Left ventricle myocardium inferior (tissue), 1 donor: ENCODE results near the gene SORCS2. TPM values are rescaled to one million over a fixed set of nuclear protein-coding genes. Genes with fewer than 3 reads are reported as not detected.

ENCODE experiments used
- DNase-seq: peaks from one replicate; pipeline ENCODE4 v3.0.0-alpha.2; 2020
- H3K27ac ChIP-seq: fragments of 200-600 bp; replicated peaks from 2 replicates; pipeline ENCODE4 v1.8.0; 2021
- H3K27me3 ChIP-seq: fragments of 200-600 bp; 2 replicates; pipeline ENCODE4 v1.8.0; 2021; ENCODE audit warnings: low read depth
- H3K36me3 ChIP-seq: fragments of 200-600 bp; 2 replicates; pipeline ENCODE4 v1.8.0; 2021
- H3K4me1 ChIP-seq: fragments of 200-600 bp; 2 replicates; pipeline ENCODE4 v1.8.0; 2021
- H3K4me3 ChIP-seq: fragments of 200-600 bp; 2 replicates; pipeline ENCODE4 v1.8.0; 2021; ENCODE audit warnings: mild to moderate bottlenecking, moderate library complexity
- H3K9me3 ChIP-seq: fragments of 200-600 bp; replicated peaks from 2 replicates; pipeline ENCODE4 v1.8.0; 2021
- intact Hi-C: fragments of 100-400 bp; cut with micrococcal nuclease; formaldehyde crosslinking; loops from one replicate; pipeline ENCODE4 v1.11.0; 2022
- total RNA-seq: library from RNA; stranded (reverse); fragmentation: NEBNext Ultra II Directional; extraction: Animal tissue kit (Norgen Biotek cat#: 25700); gene quantifications from one replicate; pipeline ENCODE4 v1.2.1, GENCODE V29; 2021
- TF ChIP-seq, protein P1 (sequence below): fragments of 200-600 bp; IDR thresholded peaks from 2 replicates; pipeline ENCODE4 v1.8.0; 2021; ENCODE audit warnings: antibody characterized with exemption, mild to moderate bottlenecking, borderline replicate concordance
- donor health status: DM: no; HTN: yes; CAD: no; lungs with severe emphysema.

The SORCS2 gene
- total RNA-seq, 1 donor from 2014 or later = 1.2 TPM

DNA sequence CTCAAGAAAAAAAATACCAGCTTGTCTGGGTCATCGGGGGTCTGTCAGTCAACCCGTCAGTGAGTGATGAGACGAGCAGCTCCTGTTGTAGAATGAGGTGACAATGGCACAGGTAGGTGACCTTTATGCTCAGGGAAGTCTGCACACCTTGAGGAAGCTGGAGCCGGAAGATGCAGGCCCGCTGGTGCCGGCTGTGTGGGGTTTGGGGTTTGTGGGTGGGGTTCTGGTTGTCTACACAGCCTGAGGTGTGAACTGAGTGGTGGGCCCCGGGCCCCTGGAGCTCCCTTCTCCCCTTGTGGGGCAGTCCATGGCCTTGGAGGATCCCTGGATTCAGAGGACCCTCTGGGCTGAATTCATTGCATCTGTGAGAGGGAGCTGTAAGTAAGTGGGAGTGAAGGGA lies 75.5 kb downstream of the SORCS2 start:
- no peaks in the 10 kb centered on the region for H3K9me3 ChIP-seq
- no peak for DNase-seq
- intact Hi-C loops = no loop called here
- no peak overlapping the region for H3K27ac ChIP-seq
- TF ChIP-seq, protein P1, sequence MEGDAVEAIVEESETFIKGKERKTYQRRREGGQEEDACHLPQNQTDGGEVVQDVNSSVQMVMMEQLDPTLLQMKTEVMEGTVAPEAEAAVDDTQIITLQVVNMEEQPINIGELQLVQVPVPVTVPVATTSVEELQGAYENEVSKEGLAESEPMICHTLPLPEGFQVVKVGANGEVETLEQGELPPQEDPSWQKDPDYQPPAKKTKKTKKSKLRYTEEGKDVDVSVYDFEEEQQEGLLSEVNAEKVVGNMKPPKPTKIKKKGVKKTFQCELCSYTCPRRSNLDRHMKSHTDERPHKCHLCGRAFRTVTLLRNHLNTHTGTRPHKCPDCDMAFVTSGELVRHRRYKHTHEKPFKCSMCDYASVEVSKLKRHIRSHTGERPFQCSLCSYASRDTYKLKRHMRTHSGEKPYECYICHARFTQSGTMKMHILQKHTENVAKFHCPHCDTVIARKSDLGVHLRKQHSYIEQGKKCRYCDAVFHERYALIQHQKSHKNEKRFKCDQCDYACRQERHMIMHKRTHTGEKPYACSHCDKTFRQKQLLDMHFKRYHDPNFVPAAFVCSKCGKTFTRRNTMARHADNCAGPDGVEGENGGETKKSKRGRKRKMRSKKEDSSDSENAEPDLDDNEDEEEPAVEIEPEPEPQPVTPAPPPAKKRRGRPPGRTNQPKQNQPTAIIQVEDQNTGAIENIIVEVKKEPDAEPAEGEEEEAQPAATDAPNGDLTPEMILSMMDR = no peak
- peaks cover 14% of the 10 kb centered on the region for H3K27me3 ChIP-seq
- no peak overlapping the region for H3K4me3 ChIP-seq
- no peaks in the 10 kb centered on the region for H3K4me1 ChIP-seq
- no peaks in the 10 kb centered on the region for H3K36me3 ChIP-seq

DNA sequence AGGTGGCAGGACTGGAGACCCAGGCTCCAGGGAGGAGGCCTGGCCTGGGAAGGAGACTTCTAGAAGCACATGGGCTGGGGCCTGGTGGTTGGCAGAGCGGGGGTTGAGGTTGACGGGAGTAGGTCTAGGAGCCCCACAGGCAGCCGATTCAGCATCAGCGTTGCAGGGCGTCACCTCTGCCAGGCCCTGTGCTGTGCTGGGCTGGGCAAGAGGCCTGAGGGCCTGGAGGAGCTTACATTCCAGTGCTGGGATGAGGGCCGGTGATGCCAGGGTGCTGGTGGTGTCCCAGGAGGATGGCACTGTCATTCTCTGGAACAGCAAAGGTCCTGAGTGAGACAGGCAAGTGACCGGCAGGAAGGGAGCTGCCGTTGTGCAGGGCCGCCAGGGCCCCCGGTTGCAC lies 76.6 kb downstream of the SORCS2 start:
- Histone ChIP-seq H3K4me1 (no peaks in the 10 kb centered on the region), H3K9me3 (no peaks in the 10 kb centered on the region), H3K36me3 (no peaks in the 10 kb centered on the region), H3K27me3 (peaks cover 14% of the 10 kb centered on the region), H3K4me3 (no peak overlapping the region), H3K27ac (no peak overlapping the region)
- no peak for DNase-seq
- intact Hi-C loops = no loop called here
- TF ChIP-seq, protein P1 = no peak

DNA sequence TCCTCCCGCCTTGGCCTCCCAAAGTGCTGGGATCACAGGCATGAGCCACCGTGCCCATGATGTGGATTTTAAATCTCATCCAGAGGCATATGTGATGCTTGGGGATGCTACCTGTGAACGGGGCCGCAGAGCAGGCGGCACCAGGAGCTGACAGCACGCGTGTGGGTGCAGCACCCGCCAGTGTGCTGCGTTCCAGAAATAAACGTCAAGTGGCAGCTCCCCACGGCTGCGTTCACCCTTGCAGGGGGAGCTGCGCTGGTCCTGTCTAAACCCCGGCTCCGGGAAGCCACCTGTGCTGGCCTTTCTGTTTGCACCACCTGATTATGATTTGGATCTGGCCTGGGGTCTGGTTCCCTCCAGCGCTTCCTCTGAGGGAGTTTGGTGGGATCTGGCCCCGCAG lies 77.8 kb downstream of the SORCS2 start:
- peaks cover 14% of the 10 kb centered on the region for H3K27me3 ChIP-seq
- H3K9me3 ChIP-seq = no peaks in the 10 kb centered on the region
- no peaks in the 10 kb centered on the region for H3K4me1 ChIP-seq
- intact Hi-C loops = no loop called here
- no peaks in the 10 kb centered on the region for H3K36me3 ChIP-seq
- DNase-seq = no peak
- no peak overlapping the region for H3K4me3 ChIP-seq
- H3K27ac ChIP-seq = no peak overlapping the region
- TF ChIP-seq, protein P1 = no peak

DNA sequence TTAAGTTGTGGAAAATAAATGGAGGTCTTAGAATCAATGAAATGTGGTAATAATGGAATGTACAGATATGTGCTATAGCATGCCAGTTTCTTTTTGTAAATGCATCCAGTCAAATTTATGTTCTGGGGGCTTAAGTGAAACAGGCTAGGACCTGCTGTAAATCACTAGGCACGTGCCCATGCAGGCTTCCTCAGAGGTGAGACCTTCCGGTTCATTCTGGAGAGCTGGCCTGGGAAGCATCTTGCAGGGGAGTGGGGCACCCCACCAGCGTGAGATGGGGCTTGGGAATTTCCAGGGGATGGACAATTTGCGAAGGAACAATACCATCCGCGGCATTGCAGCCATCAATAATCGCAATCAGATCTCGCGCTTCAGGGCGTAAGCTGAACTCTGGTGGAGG lies 80.1 kb downstream of the SORCS2 start:
- H3K27ac ChIP-seq = no peak overlapping the region
- peaks cover 14% of the 10 kb centered on the region for H3K27me3 ChIP-seq
- H3K9me3 ChIP-seq = no peaks in the 10 kb centered on the region
- intact Hi-C loops = no loop called here
- no peaks in the 10 kb centered on the region for H3K36me3 ChIP-seq
- TF ChIP-seq, protein P1 = no peak
- no peak for DNase-seq
- no peak overlapping the region for H3K4me3 ChIP-seq
- H3K4me1 ChIP-seq = peaks cover 11% of the 10 kb centered on the region

DNA sequence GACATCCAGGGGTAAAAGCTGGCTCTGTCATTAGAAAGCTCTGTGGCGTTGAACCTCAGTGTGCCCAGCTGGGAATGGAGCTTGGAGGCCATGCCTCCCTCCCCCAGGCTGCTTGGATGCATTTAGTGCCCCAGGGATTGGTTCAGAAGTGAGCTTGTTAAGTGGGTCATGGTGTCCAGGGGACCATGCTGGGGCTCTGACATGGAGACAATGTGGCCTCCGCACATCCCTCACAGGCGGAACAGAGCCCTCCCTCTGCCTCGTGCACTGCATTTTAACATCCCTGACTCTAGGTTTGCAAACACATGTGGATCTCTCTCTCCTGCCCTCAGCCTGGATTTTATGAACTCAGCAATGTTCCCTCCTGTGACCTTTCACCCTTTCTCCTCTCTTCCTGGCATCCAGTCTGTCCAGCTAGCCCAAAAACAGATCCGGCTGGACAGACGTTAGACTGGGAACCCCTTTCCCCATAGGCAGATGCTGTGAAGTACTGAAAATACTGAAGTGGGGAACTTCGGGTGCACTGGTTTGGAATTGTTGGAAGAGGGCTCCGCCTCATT lies 81.5 kb downstream of the SORCS2 start:
- intact Hi-C loops = no loop called here
- Histone ChIP-seq H3K4me1 (peaks cover 11% of the 10 kb centered on the region), H3K27me3 (peaks cover 2% of the 10 kb centered on the region), H3K4me3 (no peak overlapping the region), H3K27ac (no peak overlapping the region), H3K36me3 (no peaks in the 10 kb centered on the region), H3K9me3 (no peaks in the 10 kb centered on the region)
- TF ChIP-seq, protein P1 = no peak
- DNase-seq = no peak

DNA sequence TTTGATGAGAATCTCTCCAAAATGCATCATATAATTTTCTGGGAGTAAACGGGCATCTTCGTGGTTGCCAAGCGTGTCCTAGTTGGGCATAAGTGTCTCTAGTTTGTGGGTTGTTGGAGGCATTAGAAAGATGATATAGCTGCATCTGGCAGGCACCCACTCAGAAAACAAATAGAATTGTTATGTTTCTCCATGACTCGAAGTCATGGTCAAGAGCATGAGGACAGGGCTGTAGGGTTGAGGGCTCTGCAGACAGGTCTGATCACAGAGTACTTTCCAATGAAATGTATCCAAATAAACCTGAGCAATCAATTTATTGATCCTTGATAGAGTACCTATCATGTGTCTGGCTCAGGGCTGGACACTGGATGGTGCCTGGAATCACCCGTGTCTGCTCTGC lies 82.7 kb downstream of the SORCS2 start:
- no peak for DNase-seq
- Histone ChIP-seq H3K9me3 (no peaks in the 10 kb centered on the region), H3K27me3 (no peaks in the 10 kb centered on the region), H3K4me1 (peaks cover 11% of the 10 kb centered on the region), H3K4me3 (no peak overlapping the region), H3K27ac (no peak overlapping the region), H3K36me3 (no peaks in the 10 kb centered on the region)
- intact Hi-C loops = no loop called here
- TF ChIP-seq, protein P1 = no peak
